NB4 (cell line): ENCODE data around the gene KIF12.

Experiments used
- DNase-seq: peaks from one replicate; pipeline ENCODE4 v3.0.0; 2010; ENCODE audit warnings: low read depth
- H3K4me3 ChIP-seq: one replicate; pipeline ENCODE4 v1.5.1; 2011; ENCODE audit warnings: mild to moderate bottlenecking, low read depth, low read length, moderate library complexity
- CTCF ChIP-seq: IDR thresholded peaks from one replicate; pipeline ENCODE4 v1.5.1; 2012; ENCODE audit warnings: low read depth, low read length
- MAX ChIP-seq: IDR thresholded peaks from 2 replicates; pipeline ENCODE4 v1.6.1; 2011; ENCODE audit warnings: low read depth, low read length
- MYC ChIP-seq: IDR thresholded peaks from 2 replicates; pipeline ENCODE4 v1.6.1; 2011; ENCODE audit warnings: low read depth, low read length
- POLR2A ChIP-seq: IDR thresholded peaks from 2 replicates; pipeline ENCODE4 v1.6.1; 2011; ENCODE audit warnings: mild to moderate bottlenecking; ENCODE audit not compliant: insufficient read length; ENCODE audit errors: extremely low read depth

Gene KIF12

GRCh38 chr9:114057161-114057885, 41.8 kb downstream of the KIF12 start:
- H3K4me3 ChIP-seq: no peak overlapping the region
- TF ChIP-seq MYC: no peak
- TF ChIP-seq CTCF: no peak
- TF ChIP-seq MAX: no peak
- TF ChIP-seq POLR2A: no peak
- DNase-seq: no peak

GRCh38 chr9:114056527-114056926, 42.6 kb downstream of the KIF12 start:
- H3K4me3 ChIP-seq: no peak overlapping the region
- DNase-seq: no peak
- TF ChIP-seq POLR2A (no peak), MAX (no peak), CTCF (no peak), MYC (no peak)

- no peak for TF ChIP-seq MAX
- TF ChIP-seq POLR2A: no peak
- TF ChIP-seq CTCF: no peak
- TF ChIP-seq MYC: no peak
- no peak for DNase-seq
- H3K4me3 ChIP-seq: no peak overlapping the region
These were observed 43.2 kb downstream of the KIF12 start for GRCh38 chr9:114055894-114056293.

- TF ChIP-seq CTCF (no peak), POLR2A (no peak), MYC (no peak), MAX (no peak)
- no peak overlapping the region for H3K4me3 ChIP-seq
- no peak for DNase-seq
These were observed 44.0 kb downstream of the KIF12 start for GRCh38 chr9:114055061-114055460.

- no peak for DNase-seq
- H3K4me3 ChIP-seq: no peak overlapping the region
- TF ChIP-seq CTCF (no peak), POLR2A (no peak), MYC (no peak), MAX (no peak)
These were observed 44.9 kb downstream of the KIF12 start for GRCh38 chr9:114054191-114054690.
